GM19099 (cell line): ENCODE data around the gene NMNAT3.

Experiments
- POLR2A ChIP-seq: IDR thresholded peaks from 3 replicates; pipeline ENCODE4 v1.6.1; 2011; ENCODE audit warnings: low read depth; ENCODE audit not compliant: insufficient read length; ENCODE audit errors: extremely low read depth

NMNAT3 gene

GRCh38 chr3:139558351-139559266, 119.2 kb downstream of the NMNAT3 start:
- TF ChIP-seq POLR2A: no peak

- TF ChIP-seq POLR2A: no peak
Observed at GRCh38 chr3:139557041-139557440, 120.7 kb downstream of the NMNAT3 start.

- no peak for TF ChIP-seq POLR2A
Observed at GRCh38 chr3:139555249-139555648, 122.5 kb downstream of the NMNAT3 start.

GRCh38 chr3:139554628-139555027, 123.1 kb downstream of the NMNAT3 start:
- TF ChIP-seq POLR2A: no peak

GRCh38 chr3:139552632-139553365, 125.0 kb downstream of the NMNAT3 start:
- TF ChIP-seq POLR2A: no peak

GRCh38 chr3:139548801-139549200, 129.0 kb downstream of the NMNAT3 start:
- no peak for TF ChIP-seq POLR2A

GRCh38 chr3:139547666-139548065, 130.1 kb downstream of the NMNAT3 start:
- no peak for TF ChIP-seq POLR2A

GRCh38 chr3:139546772-139547171, 131.0 kb downstream of the NMNAT3 start:
- TF ChIP-seq POLR2A: no peak

- TF ChIP-seq POLR2A: no peak
Observed at GRCh38 chr3:139541532-139542288, 136.1 kb downstream of the NMNAT3 start.

- no peak for TF ChIP-seq POLR2A
Observed at GRCh38 chr3:139540651-139541531, 136.9 kb downstream of the NMNAT3 start.

- TF ChIP-seq POLR2A: no peak
Observed at GRCh38 chr3:139538733-139539132, 139.0 kb downstream of the NMNAT3 start.

- no peak for TF ChIP-seq POLR2A
Observed at GRCh38 chr3:139537795-139538621, 139.8 kb downstream of the NMNAT3 start.

GRCh38 chr3:139537361-139537760, 140.4 kb downstream of the NMNAT3 start:
- TF ChIP-seq POLR2A: no peak
